SK-N-MC (cell line): ENCODE measurements around the gene ARHGEF26.

Experiments
- EZH2 ChIP-seq: fragments of 200-600 bp; sonication (generic); IDR thresholded peaks from one replicate; pipeline ENCODE4 v1.6.1; 2017; ENCODE audit warnings: antibody characterized with exemption
- FOXP2 ChIP-seq: optimal IDR thresholded peaks from 2 replicates; pipeline ENCODE3; 2011; ENCODE audit warnings: mild to moderate bottlenecking, moderate library complexity; ENCODE audit not compliant: insufficient read depth; ENCODE audit errors: extremely low read length, control extremely low read depth
- POLR2AphosphoS5 ChIP-seq: IDR thresholded peaks from 2 replicates; pipeline ENCODE4 v1.6.1; 2012; ENCODE audit warnings: mild to moderate bottlenecking, low read depth, low read length, borderline replicate concordance

DNA sequence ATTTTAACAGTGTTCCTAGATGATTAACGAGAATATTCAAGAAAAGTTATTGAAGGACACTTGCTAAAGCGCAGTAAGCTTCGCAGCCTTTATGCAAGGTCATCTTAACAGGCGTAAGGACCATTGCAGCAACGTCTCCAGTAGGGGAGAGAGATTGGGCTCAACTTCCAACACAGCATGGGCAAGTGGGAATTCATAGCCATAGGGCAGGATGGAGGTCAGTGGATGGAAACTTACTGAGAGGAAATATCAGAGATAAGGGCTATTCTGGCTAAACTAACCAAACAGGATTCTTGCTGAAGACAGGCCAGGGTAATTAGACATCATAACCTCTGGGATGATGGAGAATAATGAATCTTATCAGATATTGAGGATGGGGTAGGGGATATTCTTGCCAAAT is 120.3 kb downstream of the ARHGEF26 start:
- TF ChIP-seq POLR2AphosphoS5 (no peak), EZH2 (no peak), FOXP2 (no peak)
